ENCODE data around the gene RYR1.

- TF ChIP-seq YY1 (IDR thresholded peaks at IDR 0.05; ENCODE audit: insufficient read depth, insufficient read length) = no peak
- TF ChIP-seq SUZ12 (IDR thresholded peaks at IDR 0.05; ENCODE audit: extremely low read depth, insufficient read depth, insufficient read length) = no peak
- TF ChIP-seq ZNF274 (IDR thresholded peaks at IDR 0.05; ENCODE audit: low read depth, low read length) = no peak
Measured at GRCh38 chr19:38554676-38555141, 121.2 kb downstream of the RYR1 start.

All from NT2/D1 (cell line).